ENCODE data around the gene KRT72. TPM values are rescaled to one million over a fixed set of nuclear protein-coding genes. Genes with fewer than 3 reads are reported as not detected.

Gene KRT72
- total RNA-seq, 1 experiment from 2014 or later = not detected

- Histone ChIP-seq H2BK15ac (ENCODE audit: low read depth, low read length) (no peak overlapping the region), H3K27me3 (ENCODE audit: insufficient read depth, low read length) (no peaks in the 10 kb centered on the region), H4K91ac (ENCODE audit: insufficient read length, low read depth, low read length) (no peak overlapping the region), H3K79me2 (ENCODE audit: insufficient read depth, low read length) (no peaks in the 10 kb centered on the region), H2BK120ac (ENCODE audit: low read depth, low read length, poor library complexity, severe bottlenecking) (no peak overlapping the region), H3K14ac (ENCODE audit: insufficient read depth, low read length) (no peak overlapping the region), H3T11ph (ENCODE audit: low read length) (no peak overlapping the region), H3K23me2 (ENCODE audit: insufficient read length, low read depth, low read length, poor library complexity, severe bottlenecking) (no peaks in the 10 kb centered on the region), H3K4me2 (ENCODE audit: insufficient read depth, insufficient read length, low read length) (no peak overlapping the region), H3K56ac (ENCODE audit: insufficient read length, low read depth, low read length) (no peak overlapping the region), H2BK5ac (ENCODE audit: insufficient read length, low read length) (no peak overlapping the region), H4K5ac (ENCODE audit: insufficient read length, low read depth, low read length) (no peak overlapping the region), H2AFZ (ENCODE audit: low read length) (no peak overlapping the region), H3K23ac (ENCODE audit: insufficient read length, low read depth, low read length) (no peak overlapping the region), H2AK5ac (ENCODE audit: insufficient read length, low read length) (no peak overlapping the region), H3K18ac (ENCODE audit: insufficient read length, low read depth, low read length) (no peak overlapping the region), H4K8ac (replicated peaks; ENCODE audit: insufficient read length, low read depth, low read length) (no peak overlapping the region), H3K4me1 (ENCODE audit: insufficient read depth, low read length) (no peaks in the 10 kb centered on the region), H2BK20ac (ENCODE audit: low read depth, low read length, poor library complexity, severe bottlenecking) (no peak overlapping the region), H4K20me1 (ENCODE audit: control insufficient read depth, insufficient read depth, insufficient read length) (no peaks in the 10 kb centered on the region), H3K79me1 (ENCODE audit: insufficient read depth, low read depth, low read length, poor library complexity, severe bottlenecking) (no peaks in the 10 kb centered on the region), H2BK12ac (ENCODE audit: insufficient read length, low read depth, low read length) (no peak overlapping the region), H3K27ac (ENCODE audit: insufficient read length, low read depth, low read length) (no peak overlapping the region), H3K9ac (ENCODE audit: extremely low read depth, insufficient read length, low read length) (no peak overlapping the region), H3K9me3 (ENCODE audit: control insufficient read depth, low read depth, low read length) (peaks cover 15% of the 10 kb centered on the region), H3K4ac (ENCODE audit: low read depth, low read length) (no peak overlapping the region)
- peaks cover 21% of the 10 kb centered on the region for H3K27me3 Mint-ChIP-seq (ENCODE audit: low read depth)
- no peak for DNase-seq
- H3K36me3 Mint-ChIP-seq (ENCODE audit: insufficient read depth in 1 of 3, low read depth in 3 of 3) = peaks cover 3 to 13% (median 11%) of the 10 kb centered on the region in 3 experiments
- no peak overlapping the region for H3K27ac Mint-ChIP-seq
- TF ChIP-seq, protein P1, sequence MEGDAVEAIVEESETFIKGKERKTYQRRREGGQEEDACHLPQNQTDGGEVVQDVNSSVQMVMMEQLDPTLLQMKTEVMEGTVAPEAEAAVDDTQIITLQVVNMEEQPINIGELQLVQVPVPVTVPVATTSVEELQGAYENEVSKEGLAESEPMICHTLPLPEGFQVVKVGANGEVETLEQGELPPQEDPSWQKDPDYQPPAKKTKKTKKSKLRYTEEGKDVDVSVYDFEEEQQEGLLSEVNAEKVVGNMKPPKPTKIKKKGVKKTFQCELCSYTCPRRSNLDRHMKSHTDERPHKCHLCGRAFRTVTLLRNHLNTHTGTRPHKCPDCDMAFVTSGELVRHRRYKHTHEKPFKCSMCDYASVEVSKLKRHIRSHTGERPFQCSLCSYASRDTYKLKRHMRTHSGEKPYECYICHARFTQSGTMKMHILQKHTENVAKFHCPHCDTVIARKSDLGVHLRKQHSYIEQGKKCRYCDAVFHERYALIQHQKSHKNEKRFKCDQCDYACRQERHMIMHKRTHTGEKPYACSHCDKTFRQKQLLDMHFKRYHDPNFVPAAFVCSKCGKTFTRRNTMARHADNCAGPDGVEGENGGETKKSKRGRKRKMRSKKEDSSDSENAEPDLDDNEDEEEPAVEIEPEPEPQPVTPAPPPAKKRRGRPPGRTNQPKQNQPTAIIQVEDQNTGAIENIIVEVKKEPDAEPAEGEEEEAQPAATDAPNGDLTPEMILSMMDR (conservative IDR thresholded peaks at IDR 0.05) = no peak
- H3K9me3 Mint-ChIP-seq = peaks cover 26 to 39% of the 10 kb centered on the region in 2 experiments
- no peak overlapping the region for H3K4me3 Mint-ChIP-seq
- no CpG with 5 or more reads among the region's 6 CpGs for WGBS (ENCODE audit: extremely low coverage, insufficient read length, low lambda C conversion rate)
- H3K4me1 Mint-ChIP-seq = no peaks in the 10 kb centered on the region
Observed at GRCh38 chr12:52590021-52590420, 11.2 kb downstream of the KRT72 start.

Measured in H9 (cell line).